Ammon's horn (tissue), 1 donor: Measurements from ENCODE around the gene SBK2.
"Not testable (repeated sequence)": the region's sequence is repeated elsewhere in the genome, so short reads cannot be mapped to it uniquely, and the experiment has no call there.

Source experiments
- DNase-seq: peaks from one replicate; pipeline ENCODE4 v3.0.0-alpha.2; 2016; ENCODE audit warnings: low spot score

SBK2 gene

GRCh38 chr19:55500368-55500952, 36.5 kb downstream of the SBK2 start:
- DNase-seq: no peak

GRCh38 chr19:55498246-55498840, 38.6 kb downstream of the SBK2 start:
- DNase-seq: no peak

GRCh38 chr19:55497763-55498162, 39.2 kb downstream of the SBK2 start:
- DNase-seq: no peak

GRCh38 chr19:55496820-55497219, 40.1 kb downstream of the SBK2 start:
- not testable (repeated sequence) for DNase-seq

- no peak for DNase-seq
These were observed 41.1 kb downstream of the SBK2 start for GRCh38 chr19:55495646-55496349.

GRCh38 chr19:55494172-55494761, 42.7 kb downstream of the SBK2 start:
- DNase-seq: no peak

- DNase-seq: no peak
These were observed 43.2 kb downstream of the SBK2 start for GRCh38 chr19:55493645-55494171.

- no peak for DNase-seq
These were observed 43.8 kb downstream of the SBK2 start for GRCh38 chr19:55493052-55493644.

- no peak for DNase-seq
These were observed 44.5 kb downstream of the SBK2 start for GRCh38 chr19:55492362-55492944.

- no peak for DNase-seq
These were observed 45.2 kb downstream of the SBK2 start for GRCh38 chr19:55491546-55492360.

- DNase-seq: no peak
These were observed 46.2 kb downstream of the SBK2 start for GRCh38 chr19:55490478-55491432.

- DNase-seq: no peak
These were observed 47.0 kb downstream of the SBK2 start for GRCh38 chr19:55489711-55490477.

GRCh38 chr19:55488986-55489710, 47.8 kb downstream of the SBK2 start:
- no peak for DNase-seq

- peak; percentile 54 for DNase-seq
These were observed 48.8 kb downstream of the SBK2 start, which contains the start of gene SSC5D for GRCh38 chr19:55487924-55488687. SSC5D (plus strand) TSS chr19:55488436; CDS start chr19:55488590, 154 bp downstream.

GRCh38 chr19:55486971-55487923, 49.7 kb downstream of the SBK2 start:
- DNase-seq: no peak
